ENCODE results near the gene C20orf96. TPM values are rescaled to one million over a fixed set of nuclear protein-coding genes. Genes with fewer than 3 reads are reported as not detected.

C20orf96 gene
- polyA plus RNA-seq, 1 donor from 2014 or later = 10.9 TPM

GRCh38 chr20:237929-238328, 52.6 kb downstream of the C20orf96 start:
- Histone ChIP-seq H3K4me2 (ENCODE audit: low read length) (no peak overlapping the region), H3K9me2 (ENCODE audit: insufficient read depth, low read length) (no peaks in the 10 kb centered on the region), H4K20me1 (ENCODE audit: insufficient read depth) (no peaks in the 10 kb centered on the region), H2AFZ (ENCODE audit: low read depth, low read length) (no peak overlapping the region), H3K27me3 (ENCODE audit: insufficient read depth, low read depth, low read length) (peaks cover 4% of the 10 kb centered on the region), H3K79me2 (replicated peaks; ENCODE audit: insufficient read depth, low read length) (no peaks in the 10 kb centered on the region), H3K4me3 (ENCODE audit: low read length) (no peak overlapping the region), H3K27ac (ENCODE audit: low read length) (no peak overlapping the region), H3F3A (ENCODE audit: insufficient read depth, low read length, poor library complexity, severe bottlenecking) (no peaks in the 10 kb centered on the region), H3K9ac (ENCODE audit: low read length) (no peak overlapping the region), H3K36me3 (ENCODE audit: insufficient read depth, low read length) (no peaks in the 10 kb centered on the region), H3K9me3 (ENCODE audit: low read length) (no peaks in the 10 kb centered on the region)
- TF ChIP-seq MXI1 (conservative IDR thresholded peaks at IDR 0.05; ENCODE audit: poor library complexity, severe bottlenecking) = no peak
- no peak for TF ChIP-seq REST (IDR thresholded peaks at IDR 0.05; ENCODE audit: borderline replicate concordance)
- no peak for TF ChIP-seq TAF1 (IDR thresholded peaks at IDR 0.05; ENCODE audit: low read depth)
- no peak for TF ChIP-seq POLR2AphosphoS5 (IDR thresholded peaks at IDR 0.05)
- TF ChIP-seq EZH2 (IDR thresholded peaks at IDR 0.05; ENCODE audit: borderline replicate concordance, insufficient read depth, low read length, poor library complexity, severe bottlenecking) = no peak
- TF ChIP-seq RAD21 (conservative IDR thresholded peaks at IDR 0.05) = no peak
- no peak for TF ChIP-seq SMC3 (conservative IDR thresholded peaks at IDR 0.05; ENCODE audit: poor library complexity)
- TF ChIP-seq EP300 (conservative IDR thresholded peaks at IDR 0.05; ENCODE audit: poor library complexity, severe bottlenecking) = no peak
- TF ChIP-seq, protein P1, sequence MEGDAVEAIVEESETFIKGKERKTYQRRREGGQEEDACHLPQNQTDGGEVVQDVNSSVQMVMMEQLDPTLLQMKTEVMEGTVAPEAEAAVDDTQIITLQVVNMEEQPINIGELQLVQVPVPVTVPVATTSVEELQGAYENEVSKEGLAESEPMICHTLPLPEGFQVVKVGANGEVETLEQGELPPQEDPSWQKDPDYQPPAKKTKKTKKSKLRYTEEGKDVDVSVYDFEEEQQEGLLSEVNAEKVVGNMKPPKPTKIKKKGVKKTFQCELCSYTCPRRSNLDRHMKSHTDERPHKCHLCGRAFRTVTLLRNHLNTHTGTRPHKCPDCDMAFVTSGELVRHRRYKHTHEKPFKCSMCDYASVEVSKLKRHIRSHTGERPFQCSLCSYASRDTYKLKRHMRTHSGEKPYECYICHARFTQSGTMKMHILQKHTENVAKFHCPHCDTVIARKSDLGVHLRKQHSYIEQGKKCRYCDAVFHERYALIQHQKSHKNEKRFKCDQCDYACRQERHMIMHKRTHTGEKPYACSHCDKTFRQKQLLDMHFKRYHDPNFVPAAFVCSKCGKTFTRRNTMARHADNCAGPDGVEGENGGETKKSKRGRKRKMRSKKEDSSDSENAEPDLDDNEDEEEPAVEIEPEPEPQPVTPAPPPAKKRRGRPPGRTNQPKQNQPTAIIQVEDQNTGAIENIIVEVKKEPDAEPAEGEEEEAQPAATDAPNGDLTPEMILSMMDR (IDR thresholded peaks at IDR 0.05; ENCODE audit: poor library complexity, severe bottlenecking) = no peak

- Histone ChIP-seq H3K9me2 (ENCODE audit: insufficient read depth, low read length) (no peaks in the 10 kb centered on the region), H3K4me3 (ENCODE audit: low read length) (no peak overlapping the region), H3K79me2 (replicated peaks; ENCODE audit: insufficient read depth, low read length) (no peaks in the 10 kb centered on the region), H3K4me2 (ENCODE audit: low read length) (no peak overlapping the region), H3F3A (ENCODE audit: insufficient read depth, low read length, poor library complexity, severe bottlenecking) (no peaks in the 10 kb centered on the region), H4K20me1 (ENCODE audit: insufficient read depth) (no peaks in the 10 kb centered on the region), H3K9ac (ENCODE audit: low read length) (no peak overlapping the region), H3K27me3 (ENCODE audit: insufficient read depth, low read depth, low read length) (peaks cover 4% of the 10 kb centered on the region), H3K27ac (ENCODE audit: low read length) (no peak overlapping the region), H3K9me3 (ENCODE audit: low read length) (no peaks in the 10 kb centered on the region), H2AFZ (ENCODE audit: low read depth, low read length) (no peak overlapping the region), H3K36me3 (ENCODE audit: insufficient read depth, low read length) (no peaks in the 10 kb centered on the region)
- TF ChIP-seq EZH2 (IDR thresholded peaks at IDR 0.05; ENCODE audit: borderline replicate concordance, insufficient read depth, low read length, poor library complexity, severe bottlenecking) (no peak), REST (IDR thresholded peaks at IDR 0.05; ENCODE audit: borderline replicate concordance) (no peak), RAD21 (conservative IDR thresholded peaks at IDR 0.05) (no peak), MXI1 (conservative IDR thresholded peaks at IDR 0.05; ENCODE audit: poor library complexity, severe bottlenecking) (no peak), EP300 (conservative IDR thresholded peaks at IDR 0.05; ENCODE audit: poor library complexity, severe bottlenecking) (no peak), SMC3 (conservative IDR thresholded peaks at IDR 0.05; ENCODE audit: poor library complexity) (no peak), POLR2AphosphoS5 (IDR thresholded peaks at IDR 0.05) (no peak), TAF1 (IDR thresholded peaks at IDR 0.05; ENCODE audit: low read depth) (no peak)
- TF ChIP-seq, protein P1 (IDR thresholded peaks at IDR 0.05; ENCODE audit: poor library complexity, severe bottlenecking) = no peak
These were observed 53.1 kb downstream of the C20orf96 start for GRCh38 chr20:237489-237888.

Measured in neural cell (in vitro differentiated cells).